Temporal lobe (tissue), 1 donor: Measurements from ENCODE around the gene DIRAS1. TPM values are rescaled to one million over a fixed set of nuclear protein-coding genes. Genes with fewer than 3 reads are reported as not detected.

ENCODE experiments used
- total RNA-seq: library from RNA; depleted of rRNA; stranded (reverse); fragments of >200 nt; gene quantifications from one replicate; pipeline ENCODE4 v1.2.3, GENCODE V29; 2014

The DIRAS1 gene
- total RNA-seq, 1 donor from 2014 or later: 21.4 TPM

Other genes starting within 250 kb of the DIRAS1 start
- 5.9 TPM for gene GADD45B, start 245.2 kb downstream of the DIRAS1 start, total RNA-seq
- gene GNG7, start 18.7 kb downstream of the DIRAS1 start, total RNA-seq: 7.4 TPM
- gene SLC39A3, start 18.6 kb upstream of the DIRAS1 start, total RNA-seq: 15.0 TPM
- gene SGTA, start 61.9 kb upstream of the DIRAS1 start, total RNA-seq: 30.2 TPM
- 31.5 TPM for gene THOP1, start 64.1 kb upstream of the DIRAS1 start, total RNA-seq
- gene ZNF554, start 98.5 kb upstream of the DIRAS1 start, total RNA-seq: 13.0 TPM
- 17.0 TPM for gene ZNF555, start 120.1 kb upstream of the DIRAS1 start, total RNA-seq
- 0.25 TPM for gene ZNF556, start 146.0 kb upstream of the DIRAS1 start, total RNA-seq
- gene ZNF57, start 179.6 kb upstream of the DIRAS1 start, total RNA-seq: 3.7 TPM
- 4.7 TPM for gene ZNF77, start 223.6 kb upstream of the DIRAS1 start, total RNA-seq